HG02885 (cell line): ENCODE data around the gene ANTKMT.

Source experiments
- ATAC-seq: cut with Tn5 transposase; IDR thresholded peaks from one replicate; pipeline ENCODE4 v1.9.1; 2021; ENCODE audit warnings: mild to moderate bottlenecking; ENCODE audit not compliant: unreplicated experiment, poor library complexity

The ANTKMT gene

DNA sequence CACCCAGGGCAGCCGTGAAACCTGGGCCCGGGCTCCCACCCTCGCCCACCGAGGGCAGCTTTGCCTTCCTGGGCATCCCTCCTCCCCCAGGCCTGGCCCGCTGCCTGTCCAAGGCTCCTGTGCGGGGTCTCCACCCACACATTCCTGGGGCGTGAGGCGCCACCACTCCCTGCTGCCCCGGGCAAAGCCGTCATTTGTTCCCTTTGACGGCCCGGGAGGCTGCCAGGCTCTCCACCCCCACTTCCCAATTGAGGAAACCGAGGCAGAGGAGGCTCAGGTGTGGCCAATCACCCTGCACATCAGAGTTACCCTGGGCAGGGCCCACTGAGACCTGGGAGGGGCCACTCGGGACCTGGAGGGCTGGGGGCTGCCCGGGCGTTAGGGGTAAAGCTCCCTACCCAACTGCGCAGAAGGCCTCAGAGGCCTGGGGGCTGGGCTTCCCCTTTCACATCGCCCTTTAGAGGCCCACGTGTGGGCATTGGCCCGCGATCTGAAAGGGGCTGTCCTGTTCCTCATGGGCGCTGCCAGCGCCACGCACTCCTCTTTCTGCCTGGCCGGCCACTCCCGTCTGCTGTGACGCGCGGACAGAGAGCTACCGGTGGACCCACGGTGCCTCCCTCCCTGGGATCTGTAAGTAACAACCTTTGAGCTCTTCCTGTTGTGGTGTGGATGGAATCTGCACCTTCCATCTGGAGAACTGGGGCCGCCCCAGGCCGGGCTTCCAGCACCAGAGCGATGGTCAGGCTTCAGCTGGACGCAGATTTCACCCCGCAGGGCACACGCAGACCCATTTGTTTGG is 39.8 kb downstream of the ANTKMT start, which contains the start of gene MSLN:
MSLN (plus strand) TSS at position 190 of the 799 bp plus-strand sequence. CDS start 1,947 bp downstream, outside the sequence.
- no peak for ATAC-seq

DNA sequence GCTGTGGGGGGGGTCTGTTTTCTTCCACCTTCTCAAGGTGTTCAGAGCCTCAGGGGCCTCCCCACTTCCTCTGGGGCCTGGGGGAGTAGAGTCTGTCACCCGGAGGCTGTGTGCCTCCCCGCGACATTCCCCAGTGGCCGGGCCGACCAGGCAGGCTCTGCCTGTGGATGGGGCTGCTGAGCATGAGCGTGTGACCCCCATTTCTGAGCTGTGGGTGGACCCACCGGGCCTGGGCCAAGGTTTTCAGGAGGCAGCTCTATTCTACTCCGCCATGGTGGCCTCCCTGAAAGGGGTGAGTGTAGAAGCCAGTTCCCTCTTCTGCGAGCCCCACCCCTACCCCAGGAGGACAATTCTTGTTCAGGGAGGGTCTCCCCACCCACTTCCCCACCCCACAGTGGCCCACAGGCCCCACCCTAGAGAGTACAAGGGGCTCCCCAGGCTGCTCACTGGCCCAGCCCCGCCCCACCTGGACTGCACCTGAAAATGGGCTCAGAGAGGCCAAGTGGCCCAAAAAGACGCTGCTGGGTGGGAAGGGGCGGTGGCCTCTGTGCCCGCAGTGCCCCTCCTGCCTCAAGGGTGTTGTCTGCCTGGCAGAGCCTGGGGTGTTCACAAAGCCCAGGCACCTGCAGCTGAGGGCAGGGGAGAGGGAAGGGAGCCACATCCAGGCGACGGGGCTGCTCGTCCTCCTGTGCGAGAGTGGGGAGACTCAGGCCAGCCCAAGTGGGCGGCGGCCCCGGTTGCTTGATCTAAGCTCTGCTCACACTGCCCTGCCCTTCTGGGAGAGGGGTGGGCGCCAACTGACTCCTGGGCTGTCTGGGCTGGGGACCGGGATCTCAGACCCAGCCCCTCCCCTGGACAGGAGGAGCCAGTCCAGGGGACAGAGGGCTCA is 40.9 kb downstream of the ANTKMT start:
- no peak for ATAC-seq

DNA sequence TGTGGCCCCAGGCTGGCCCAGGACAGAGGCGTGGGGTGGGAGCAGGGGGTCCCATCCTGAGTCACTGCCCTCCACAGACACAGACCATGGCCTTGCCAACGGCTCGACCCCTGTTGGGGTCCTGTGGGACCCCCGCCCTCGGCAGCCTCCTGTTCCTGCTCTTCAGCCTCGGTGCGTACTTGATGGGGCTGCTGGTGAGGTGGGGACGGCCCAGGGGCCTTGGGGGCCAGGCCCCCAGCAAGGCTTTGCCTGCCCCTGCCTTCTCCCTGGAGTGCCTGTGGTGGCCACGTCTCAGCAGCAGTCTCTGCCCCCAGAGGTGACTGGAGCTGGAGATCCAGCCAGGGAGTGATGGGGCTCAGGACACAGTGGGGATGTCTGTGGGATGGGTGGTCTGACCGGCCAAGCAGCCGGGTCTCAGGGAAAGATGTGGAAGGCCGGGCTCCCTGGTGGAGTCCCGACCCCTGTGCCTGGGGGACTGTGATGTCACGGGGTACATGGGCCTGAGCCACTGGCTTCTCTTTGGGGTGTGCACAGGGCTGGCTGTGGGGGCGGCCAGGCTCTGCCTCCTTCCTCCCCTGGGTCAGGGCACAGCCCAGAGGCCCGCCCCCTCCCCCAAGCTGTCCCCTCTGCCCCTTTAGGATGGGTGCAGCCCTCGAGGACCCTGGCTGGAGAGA is 41.8 kb downstream of the ANTKMT start:
- no peak for ATAC-seq

GRCh38 chr16:763369-764183 is 42.6 kb downstream of the ANTKMT start:
- ATAC-seq: no peak

DNA sequence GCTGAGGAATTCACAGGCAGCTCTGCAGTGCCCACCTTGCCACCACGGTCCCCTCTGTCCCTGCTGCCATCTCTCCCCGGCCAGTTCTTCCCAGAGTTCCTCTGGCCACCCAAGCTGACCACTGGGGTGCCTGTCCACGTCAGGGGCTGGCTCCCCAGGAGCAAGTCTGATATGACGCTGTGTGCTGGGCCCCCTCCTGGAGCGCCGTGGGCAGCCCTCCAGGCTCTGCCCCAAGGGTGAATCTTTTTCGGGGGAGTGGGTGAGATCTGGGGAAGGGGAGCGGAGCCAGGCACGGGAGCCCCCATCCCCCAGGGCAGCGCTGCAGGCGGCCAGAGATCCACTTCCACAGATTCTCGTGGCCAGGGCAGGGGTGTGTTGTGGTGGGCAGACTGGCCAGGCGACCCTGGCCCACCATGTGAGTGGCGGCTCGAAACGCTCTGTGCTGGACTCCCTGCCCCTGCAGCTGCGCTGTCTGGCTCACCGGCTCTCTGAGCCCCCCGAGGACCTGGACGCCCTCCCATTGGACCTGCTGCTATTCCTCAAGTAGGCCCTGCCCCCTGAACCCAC is 43.3 kb downstream of the ANTKMT start:
- no peak for ATAC-seq

DNA sequence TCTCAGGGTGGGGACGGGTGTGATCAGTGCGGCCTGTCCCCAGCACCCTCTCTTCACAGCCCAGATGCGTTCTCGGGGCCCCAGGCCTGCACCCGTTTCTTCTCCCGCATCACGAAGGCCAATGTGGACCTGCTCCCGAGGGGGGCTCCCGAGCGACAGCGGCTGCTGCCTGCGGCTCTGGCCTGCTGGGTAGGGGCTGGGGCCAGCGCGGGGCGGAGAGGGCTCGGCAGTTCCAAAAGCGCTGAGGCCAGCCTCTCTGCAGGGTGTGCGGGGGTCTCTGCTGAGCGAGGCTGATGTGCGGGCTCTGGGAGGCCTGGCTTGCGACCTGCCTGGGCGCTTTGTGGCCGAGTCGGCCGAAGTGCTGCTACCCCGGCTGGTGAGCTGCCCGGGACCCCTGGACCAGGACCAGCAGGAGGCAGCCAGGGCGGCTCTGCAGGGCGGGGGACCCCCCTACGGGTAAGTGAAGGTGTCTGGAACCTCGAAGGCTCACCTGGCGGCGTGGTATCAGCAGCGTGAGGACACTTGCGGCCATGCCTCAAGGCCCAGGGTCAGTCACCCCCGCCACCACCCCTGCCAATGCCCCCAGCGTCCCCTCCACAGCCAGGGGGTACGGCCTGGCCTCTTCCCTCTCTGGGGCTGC is 44.0 kb downstream of the ANTKMT start:
- no peak for ATAC-seq

GRCh38 chr16:765488-765865 is 44.5 kb downstream of the ANTKMT start:
- ATAC-seq: no peak

- no peak for ATAC-seq
Observed at GRCh38 chr16:766008-766819, 45.3 kb downstream of the ANTKMT start.

DNA sequence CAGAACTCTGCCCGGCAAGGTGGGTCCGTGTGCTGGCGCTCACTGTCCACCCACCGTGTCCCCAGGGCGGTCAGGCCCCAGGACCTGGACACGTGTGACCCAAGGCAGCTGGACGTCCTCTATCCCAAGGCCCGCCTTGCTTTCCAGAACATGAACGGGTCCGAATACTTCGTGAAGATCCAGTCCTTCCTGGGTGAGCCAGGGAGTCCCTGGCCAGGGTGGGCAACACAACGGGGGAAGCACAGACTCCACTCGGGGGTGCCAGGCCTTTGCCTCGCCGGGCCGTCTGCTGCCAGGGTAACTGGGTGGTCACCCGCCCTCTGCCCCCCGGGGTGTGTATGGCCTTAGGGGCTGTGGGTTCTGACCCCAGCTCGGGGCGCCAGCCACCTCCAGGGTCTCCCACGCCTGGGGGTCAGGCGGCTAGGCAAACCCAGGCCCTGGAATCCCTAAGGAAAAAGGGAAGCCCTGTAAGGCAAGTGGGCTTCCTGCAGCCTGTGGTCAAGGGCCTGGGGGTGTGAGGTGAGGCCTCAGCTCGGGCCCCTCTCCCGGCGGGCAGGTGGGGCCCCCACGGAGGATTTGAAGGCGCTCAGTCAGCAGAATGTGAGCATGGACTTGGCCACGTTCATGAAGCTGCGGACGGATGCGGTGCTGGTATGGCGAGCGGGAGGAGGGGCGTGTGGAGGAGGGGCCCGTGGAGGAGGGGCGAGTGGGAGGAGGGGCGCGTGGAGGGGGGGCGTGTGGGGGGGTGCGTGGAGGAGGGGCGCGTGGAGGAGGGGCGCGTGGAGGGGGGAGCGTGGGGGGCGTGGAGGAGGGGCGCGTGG is 46.1 kb downstream of the ANTKMT start:
- ATAC-seq: no peak

- ATAC-seq: no peak
Observed at GRCh38 chr16:767743-768235, 46.8 kb downstream of the ANTKMT start.

GRCh38 chr16:768428-768827 is 47.5 kb downstream of the ANTKMT start:
- no peak for ATAC-seq

- no peak for ATAC-seq
Observed at GRCh38 chr16:769184-769784, 48.3 kb downstream of the ANTKMT start.

DNA sequence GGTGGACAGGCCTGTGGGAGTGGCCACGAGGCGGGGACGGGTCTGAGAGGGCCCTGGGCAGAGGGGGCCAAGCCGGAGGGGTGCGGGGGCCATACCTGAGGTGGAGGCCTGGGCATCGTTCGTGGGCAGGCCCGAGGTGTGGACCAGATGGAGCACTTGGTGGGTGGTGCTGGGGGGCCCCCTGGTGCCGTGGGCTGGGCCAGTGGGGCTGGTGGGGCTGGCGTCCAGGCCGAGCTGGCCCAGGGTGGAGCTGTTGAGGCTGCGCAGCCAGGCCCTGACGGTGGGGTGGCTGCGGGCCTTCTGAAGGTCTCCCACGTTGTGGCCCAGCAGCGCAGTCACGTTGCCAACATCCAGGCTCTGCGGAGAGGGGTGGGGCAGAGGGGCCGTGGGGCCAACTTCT is 49.0 kb downstream of the ANTKMT start:
- ATAC-seq: no peak

- no peak for ATAC-seq
Observed at GRCh38 chr16:770411-770810, 49.5 kb downstream of the ANTKMT start.
